HG03342 (cell line): ENCODE measurements around the gene HERC4.
"Not testable (repeated sequence)": the region's sequence is repeated elsewhere in the genome, so short reads cannot be mapped to it uniquely, and the experiment has no call there.

Experiments
- ATAC-seq: cut with Tn5 transposase; IDR thresholded peaks from one replicate; pipeline ENCODE4 v1.9.1; 2021; ENCODE audit warnings: mild to moderate bottlenecking, moderate library complexity; ENCODE audit not compliant: unreplicated experiment

The HERC4 gene

GRCh38 chr10:68047554-68048327 lies 27.3 kb downstream of the HERC4 start:
- no peak for ATAC-seq

- ATAC-seq = no peak
Measured at GRCh38 chr10:68047122-68047521, 28.0 kb downstream of the HERC4 start.

- no peak for ATAC-seq
Measured at GRCh38 chr10:68046642-68047041, 28.4 kb downstream of the HERC4 start.

GRCh38 chr10:68043030-68043429 lies 32.1 kb downstream of the HERC4 start:
- no peak for ATAC-seq

- ATAC-seq = no peak
Measured at GRCh38 chr10:68032113-68032512, 43.0 kb downstream of the HERC4 start.

- ATAC-seq = no peak
Measured at GRCh38 chr10:68027429-68027828, 47.7 kb downstream of the HERC4 start.

- no peak for ATAC-seq
Measured at GRCh38 chr10:68023292-68023691, 51.8 kb downstream of the HERC4 start.

- not testable (repeated sequence) for ATAC-seq
Measured at GRCh38 chr10:68022324-68022723, 52.8 kb downstream of the HERC4 start.

GRCh38 chr10:68016519-68016918 lies 58.6 kb downstream of the HERC4 start:
- not testable (repeated sequence) for ATAC-seq

- ATAC-seq = no peak
Measured at GRCh38 chr10:68010426-68010940, 64.6 kb downstream of the HERC4 start.

- no peak for ATAC-seq
Measured at GRCh38 chr10:68007356-68007755, 67.7 kb downstream of the HERC4 start.

GRCh38 chr10:68001539-68001938 lies 73.5 kb downstream of the HERC4 start:
- ATAC-seq = no peak

GRCh38 chr10:68001000-68001399 lies 74.1 kb downstream of the HERC4 start:
- ATAC-seq = no peak

GRCh38 chr10:67990093-67990492 lies 85.0 kb downstream of the HERC4 start:
- ATAC-seq = no peak

- no peak for ATAC-seq
Measured at GRCh38 chr10:67988606-67989005, 86.5 kb downstream of the HERC4 start.

- ATAC-seq = not testable (repeated sequence)
Measured at GRCh38 chr10:67982603-67983002, 92.5 kb downstream of the HERC4 start.

- ATAC-seq = no peak
Measured at GRCh38 chr10:67978749-67979148, 96.3 kb downstream of the HERC4 start.

GRCh38 chr10:67977251-67977650 lies 97.8 kb downstream of the HERC4 start:
- ATAC-seq = no peak

- ATAC-seq = no peak
Measured at GRCh38 chr10:67976292-67977245, 98.5 kb downstream of the HERC4 start.

GRCh38 chr10:67975871-67976270 lies 99.2 kb downstream of the HERC4 start:
- no peak for ATAC-seq

GRCh38 chr10:67971311-67971710 lies 103.8 kb downstream of the HERC4 start:
- ATAC-seq = no peak

GRCh38 chr10:67969875-67970274 lies 105.2 kb downstream of the HERC4 start:
- ATAC-seq = no peak
